Measurements from ENCODE around the gene FAM20B.
"Not testable (repeated sequence)": the region's sequence is repeated elsewhere in the genome, so short reads cannot be mapped to it uniquely, and the experiment has no call there.

FAM20B gene

DNA sequence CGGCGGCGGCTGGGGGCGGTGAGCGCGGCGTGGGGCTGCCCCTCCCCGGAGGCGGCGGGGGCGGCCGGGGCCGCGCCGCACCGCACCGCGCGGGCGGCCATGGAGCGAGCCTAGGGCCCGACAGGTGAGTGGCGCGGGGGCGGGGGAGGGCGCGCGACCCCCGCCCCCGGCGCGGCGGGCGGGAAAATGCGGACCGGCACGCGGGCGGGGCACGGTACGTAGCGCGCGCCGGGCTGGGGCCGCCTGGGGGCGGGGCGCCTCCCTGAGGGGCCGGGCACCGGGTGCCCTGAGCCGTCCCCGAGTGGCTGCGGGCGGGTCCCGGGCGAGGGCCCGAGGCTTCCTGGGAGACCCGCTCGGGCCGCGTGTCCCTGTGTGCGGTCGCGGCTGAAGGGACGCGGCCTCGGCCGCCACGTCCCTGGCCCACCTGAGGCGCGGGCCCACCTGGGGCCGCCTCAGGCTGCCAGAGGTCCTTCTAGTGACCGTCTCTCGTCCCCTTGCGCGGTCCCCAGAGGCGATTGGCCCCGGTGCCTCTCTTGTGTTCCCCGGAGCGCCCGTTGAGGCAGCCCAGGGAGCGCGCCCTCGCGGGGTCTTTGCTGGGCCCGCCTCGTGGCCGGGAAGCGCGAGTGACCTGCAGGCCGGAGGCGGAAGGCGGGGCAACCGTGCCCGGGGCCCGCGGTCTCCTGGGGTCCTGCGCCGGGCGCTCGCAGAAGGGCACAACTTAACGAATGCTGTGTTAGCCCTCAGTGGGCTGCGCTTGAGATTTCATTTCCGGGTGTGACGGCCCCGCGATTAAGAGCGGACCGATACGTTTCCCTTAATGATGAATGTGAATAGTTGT lies 500 bp downstream of the FAM20B start:
- DNase-seq: peak; percentile 75

DNA sequence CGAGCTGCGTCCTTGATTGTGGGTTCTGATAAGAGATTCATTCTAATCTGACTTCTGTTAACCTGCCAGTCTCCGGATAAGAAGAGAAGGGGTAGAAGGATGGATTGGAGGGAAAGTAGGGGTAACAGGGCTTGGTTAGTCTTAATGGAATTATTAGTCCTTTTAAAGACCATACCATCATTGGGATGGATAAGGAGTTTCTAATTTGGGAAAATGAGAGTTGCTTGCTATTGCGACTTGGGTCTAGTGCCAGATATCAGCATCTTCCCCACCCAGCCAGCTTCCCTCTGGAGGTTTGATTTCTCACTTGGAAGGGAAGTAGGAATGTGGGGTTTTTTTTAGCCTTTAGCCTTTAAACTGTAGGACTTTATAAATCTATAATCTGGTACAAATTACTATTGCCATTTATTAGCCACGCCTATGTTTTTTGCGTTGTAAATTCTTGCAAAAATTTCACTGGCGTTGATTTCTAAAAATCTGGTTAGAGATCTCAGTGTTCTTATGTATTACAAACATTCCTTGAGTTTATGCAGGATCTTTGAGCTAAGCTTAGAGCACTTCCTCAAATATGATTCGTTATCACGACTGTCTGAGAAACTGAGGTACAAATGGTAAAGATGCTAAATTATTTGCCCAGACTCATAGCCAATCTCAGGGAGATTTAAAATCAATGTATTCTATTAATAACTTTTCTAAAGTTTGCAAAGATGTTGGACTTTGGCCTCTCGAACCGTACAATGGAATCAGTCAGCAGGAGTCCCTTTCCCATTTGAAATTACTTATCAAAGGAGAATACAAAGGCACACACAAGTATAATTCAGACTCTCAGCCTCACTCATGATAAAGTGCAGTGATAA lies 1.3 kb downstream of the FAM20B start:
- DNase-seq: no peak

DNA sequence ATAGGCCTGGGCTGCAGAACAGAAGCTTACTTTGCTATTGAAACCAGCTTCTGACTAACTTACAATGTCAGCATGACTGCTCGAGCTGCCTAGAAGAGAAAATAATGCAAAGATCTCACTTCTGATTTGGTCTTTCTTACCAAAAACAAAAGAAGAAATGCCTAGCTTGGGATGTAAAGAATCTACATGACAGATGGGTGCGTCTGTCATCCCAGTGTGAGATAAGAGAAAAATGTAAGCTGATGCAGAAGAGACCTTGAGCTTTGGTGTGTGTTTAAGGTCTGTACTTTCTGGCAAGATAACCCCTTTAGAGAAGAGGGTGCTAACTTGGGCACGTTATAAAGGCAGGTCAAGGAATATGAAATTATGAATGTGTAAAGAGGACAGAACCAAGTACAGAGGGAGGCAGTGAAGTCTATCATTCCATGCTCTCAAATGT lies 3.6 kb downstream of the FAM20B start:
- DNase-seq: no peak

DNA sequence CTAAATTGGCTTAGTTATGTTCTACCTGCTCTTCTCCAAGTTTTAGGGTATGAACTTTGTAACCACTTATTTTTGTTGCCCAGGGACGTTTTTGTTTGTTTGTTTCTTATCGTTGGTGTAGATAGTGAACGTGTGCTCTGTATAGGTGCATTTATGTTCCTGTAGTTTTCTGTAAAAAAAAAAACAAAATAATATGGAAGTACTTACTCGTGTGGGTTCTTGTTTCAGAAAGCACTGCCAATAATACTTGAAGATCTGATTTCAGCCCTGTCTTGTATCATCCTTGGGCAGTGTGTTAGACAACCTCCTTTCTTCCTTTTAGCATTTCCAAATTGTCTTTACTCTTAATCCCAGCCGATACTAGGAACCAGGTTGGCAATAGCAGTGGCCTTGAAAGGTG lies 4.4 kb downstream of the FAM20B start:
- no peak for DNase-seq

DNA sequence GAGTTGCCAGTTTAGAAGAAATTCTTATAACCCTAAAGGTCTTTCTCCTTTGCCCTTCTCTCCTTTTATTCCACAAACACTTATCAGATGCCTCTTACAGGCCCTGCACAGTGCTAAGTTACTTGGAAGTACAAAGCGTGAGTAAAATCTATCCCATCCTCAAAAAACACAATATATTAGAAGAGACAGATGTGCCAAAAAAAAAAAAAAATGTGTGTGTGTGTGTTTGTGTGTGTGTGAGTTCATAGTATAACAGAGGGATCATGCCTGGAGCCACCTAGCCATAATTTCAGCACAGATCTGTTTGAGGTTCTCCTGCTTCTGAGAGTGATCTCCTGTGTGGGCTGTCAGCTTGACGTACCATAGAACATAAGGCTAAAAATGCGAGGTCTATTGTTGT lies 5.0 kb downstream of the FAM20B start:
- DNase-seq: no peak

DNA sequence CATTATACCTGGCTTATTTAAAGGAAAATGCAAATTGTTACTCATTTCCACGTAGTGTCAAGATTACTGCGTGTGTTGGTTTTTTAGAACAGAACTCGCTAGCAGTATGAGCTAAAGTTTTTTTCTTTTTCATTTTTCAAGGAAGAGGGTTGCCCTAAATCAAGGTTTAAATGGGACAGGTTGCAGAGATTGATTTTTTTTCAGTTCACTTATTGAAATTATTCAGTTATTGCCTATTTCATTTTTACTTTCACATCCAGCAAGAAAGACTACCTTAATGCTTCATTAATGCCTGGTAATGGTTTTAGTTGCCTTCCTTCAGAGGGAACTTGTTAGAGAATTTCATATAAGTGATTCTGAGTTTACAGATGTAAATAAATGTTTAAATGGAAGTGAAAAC lies 5.6 kb downstream of the FAM20B start:
- no peak for DNase-seq

DNA sequence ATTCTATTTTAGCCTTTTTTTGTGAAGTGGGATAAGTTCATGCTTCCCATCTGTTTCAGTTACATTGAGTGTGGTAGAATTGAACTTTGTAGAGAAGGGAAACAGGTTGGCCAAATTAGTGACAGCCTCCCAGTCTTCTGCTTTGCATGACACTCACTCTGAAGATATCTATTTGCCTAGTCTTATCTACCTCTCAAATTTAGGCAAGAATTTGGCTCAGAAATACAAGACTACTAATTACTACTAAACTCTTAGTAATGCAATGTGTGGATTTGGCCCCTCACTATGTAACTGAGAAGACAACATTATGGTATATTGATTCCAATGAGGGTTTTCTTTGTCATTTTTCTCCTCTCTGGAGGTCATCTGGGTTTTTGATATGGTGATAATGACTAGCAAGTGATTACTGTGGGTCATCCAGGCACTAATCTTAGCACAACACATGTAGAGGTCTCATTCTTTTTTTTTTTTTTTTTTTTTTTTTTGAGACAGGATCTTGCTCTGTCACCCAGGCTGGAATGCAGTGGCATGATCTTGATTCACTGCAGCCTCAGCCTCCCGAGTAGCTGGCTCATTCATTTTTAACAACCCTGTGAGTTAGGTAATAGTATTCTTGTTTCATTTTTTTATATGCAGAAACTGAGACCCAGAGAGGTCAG lies 6.3 kb downstream of the FAM20B start:
- DNase-seq: no peak

DNA sequence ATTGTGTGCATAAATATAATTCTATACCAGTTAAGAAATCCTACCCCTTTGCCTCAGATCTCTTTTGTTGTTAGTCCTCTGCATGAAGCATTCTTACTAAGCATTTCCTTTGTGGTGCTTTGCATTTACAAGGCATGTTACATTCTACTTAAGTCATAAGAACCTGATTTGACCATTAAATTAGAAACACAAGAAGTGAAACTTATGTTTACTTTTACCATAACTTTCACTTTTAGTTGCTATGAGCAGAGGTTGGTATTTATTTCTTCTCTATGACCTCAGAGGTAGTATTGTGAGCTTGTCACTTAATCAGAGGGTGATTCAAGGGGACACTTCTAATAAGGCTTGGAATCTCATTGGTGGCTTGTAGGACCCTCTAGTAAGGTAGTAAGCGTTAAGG lies 9.0 kb downstream of the FAM20B start:
- no peak for DNase-seq

DNA sequence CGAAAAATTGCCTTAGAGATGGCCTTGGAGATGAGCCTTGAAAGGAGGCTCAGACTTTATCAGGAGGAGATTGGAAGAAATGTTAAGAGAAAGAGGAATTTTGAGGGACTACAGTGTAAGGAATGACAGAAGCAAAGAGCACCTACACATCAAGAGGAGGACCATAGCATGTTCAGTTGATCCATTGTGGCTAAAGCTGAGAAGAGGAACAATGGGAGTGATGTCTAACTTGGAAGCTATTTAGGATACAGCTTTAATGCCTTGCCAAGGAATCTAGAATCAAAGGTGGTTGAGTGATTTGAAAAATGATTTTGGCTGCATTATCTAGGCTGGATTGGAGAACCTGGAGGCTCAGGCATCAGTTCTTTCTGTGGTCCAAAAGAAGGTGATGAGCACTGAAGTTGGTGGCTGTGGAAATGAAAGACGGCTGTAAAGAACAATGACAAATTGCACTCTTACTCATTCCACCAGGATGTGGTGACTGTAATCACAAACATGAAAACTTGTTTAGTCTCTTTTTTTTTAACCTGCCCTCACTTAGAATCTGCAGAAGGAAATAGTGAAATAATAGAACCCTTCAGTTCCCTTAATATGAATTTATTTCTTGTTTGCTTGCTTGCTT lies 11.3 kb downstream of the FAM20B start:
- peak; percentile 14 for DNase-seq

DNA sequence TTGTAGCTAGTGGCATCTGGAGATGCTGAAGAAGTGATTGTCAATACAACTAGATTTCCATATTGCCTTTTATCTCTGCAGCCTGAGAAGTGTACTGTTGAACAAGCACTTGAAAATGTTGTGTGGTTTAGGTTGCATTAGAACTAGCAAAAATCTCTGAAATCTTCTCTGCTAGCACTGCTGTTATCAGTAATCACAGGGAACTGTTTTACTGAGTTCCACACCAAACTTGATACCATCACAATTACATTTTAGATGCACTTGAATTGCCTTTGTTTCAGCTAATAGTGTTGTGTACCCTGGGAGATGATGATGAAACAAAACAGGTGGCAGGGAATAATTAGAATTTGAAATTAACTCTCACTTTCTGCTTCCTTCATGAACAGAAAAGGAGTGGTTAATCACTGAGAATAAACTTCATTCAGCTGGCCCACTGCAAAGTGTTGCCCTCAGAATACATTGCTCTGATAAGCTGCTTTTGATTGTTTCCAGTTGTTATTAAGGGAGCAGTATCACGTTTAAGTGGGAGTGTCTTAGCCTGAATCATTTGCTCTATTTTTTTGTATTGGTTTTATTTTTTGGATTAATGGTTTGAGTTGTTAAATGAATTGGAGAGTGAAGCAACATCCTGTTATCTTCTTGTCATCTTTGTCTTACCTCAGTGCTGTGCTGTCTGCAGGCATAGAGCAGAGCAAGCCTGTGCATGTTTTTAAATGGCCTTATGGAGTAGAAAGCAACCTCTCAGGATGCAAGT lies 13.0 kb downstream of the FAM20B start:
- no peak for DNase-seq

DNA sequence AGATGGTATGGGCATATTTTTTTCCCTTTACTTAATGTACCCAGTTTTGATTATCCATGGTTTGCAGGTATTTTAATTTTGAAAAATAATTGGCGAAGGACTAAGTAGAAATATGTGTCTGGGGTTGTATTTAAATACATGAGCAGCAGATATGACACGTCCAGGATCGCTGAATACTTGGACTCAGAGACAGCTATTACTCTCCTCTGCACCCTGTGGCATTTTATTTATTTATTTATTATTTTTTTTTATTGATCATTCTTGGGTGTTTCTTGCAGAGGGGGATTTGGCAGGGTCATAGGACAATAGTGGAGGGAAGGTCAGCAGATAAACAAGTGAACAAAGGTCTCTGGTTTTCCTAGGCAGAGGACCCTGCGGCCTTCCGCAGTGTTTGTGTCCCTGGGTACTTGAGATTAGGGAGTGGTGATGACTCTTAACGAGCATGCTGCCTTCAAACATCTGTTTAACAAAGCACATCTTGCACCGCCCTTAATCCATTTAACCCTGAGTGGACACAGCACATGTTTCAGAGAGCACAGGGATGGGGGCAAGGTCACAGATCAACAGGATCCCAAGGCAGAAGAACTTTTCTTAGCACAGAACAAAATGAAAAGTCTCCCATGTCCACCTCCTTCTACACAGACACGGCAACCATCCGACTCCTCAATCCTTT lies 13.9 kb downstream of the FAM20B start:
- not testable (repeated sequence) for DNase-seq

DNA sequence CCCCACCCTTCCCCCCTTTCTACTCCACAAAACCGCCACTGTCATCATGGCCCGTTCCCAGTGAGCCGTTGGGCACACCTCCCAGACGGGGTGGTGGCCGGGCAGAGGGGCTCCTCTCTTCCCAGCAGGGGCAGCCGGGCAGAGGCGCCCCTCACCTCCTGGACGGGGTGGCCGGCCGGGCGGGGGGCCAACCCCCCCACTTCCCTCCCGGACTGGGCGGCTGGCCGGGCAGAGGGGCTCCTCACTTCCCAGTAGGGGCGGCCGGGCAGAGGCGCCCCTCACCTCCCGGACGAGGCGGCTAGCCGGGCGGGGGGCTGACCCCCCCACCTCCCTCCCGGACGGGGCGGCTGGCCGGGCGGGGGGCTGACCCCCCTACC lies 14.5 kb downstream of the FAM20B start:
- not testable (repeated sequence) for DNase-seq

DNA sequence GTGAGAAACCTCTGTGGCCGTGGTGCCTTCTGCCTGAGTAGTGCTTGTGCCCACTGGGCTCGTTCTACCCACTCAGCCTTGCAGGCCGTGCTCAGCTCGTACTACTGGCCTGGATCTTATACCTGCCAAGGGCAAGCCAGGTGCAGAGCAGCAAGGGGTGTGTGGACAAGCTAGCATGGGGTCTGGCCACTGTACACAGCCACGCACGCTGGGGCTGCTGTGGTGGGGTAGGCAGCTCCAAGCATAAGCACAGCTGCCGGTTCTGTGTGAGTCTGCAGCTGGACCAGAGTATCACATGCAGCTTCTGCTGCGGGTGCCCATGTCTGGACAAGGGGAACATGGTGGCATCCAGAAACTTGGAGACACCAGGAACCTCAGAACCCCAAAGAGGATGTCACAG lies 16.4 kb downstream of the FAM20B start:
- no peak for DNase-seq

DNA sequence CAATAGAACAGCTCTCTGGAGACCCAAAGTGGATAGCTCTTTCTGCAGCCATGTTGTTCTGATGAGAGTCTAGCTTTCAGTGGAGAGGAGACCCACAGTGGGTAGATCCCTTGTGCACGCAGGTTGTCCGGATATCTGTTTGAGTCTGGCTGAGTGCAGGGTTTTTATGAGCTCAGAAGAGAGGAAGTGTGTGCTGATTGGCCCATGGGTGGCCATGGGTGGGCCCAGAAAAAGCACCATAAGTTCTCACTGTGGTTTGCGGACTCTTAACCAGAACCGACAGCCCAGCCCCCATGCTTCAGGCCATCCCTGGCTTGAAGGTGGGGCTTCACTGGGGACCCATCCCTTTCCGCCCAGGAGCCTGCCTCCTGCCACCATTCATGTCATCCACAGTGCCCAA lies 17.0 kb downstream of the FAM20B start:
- no peak for DNase-seq

DNA sequence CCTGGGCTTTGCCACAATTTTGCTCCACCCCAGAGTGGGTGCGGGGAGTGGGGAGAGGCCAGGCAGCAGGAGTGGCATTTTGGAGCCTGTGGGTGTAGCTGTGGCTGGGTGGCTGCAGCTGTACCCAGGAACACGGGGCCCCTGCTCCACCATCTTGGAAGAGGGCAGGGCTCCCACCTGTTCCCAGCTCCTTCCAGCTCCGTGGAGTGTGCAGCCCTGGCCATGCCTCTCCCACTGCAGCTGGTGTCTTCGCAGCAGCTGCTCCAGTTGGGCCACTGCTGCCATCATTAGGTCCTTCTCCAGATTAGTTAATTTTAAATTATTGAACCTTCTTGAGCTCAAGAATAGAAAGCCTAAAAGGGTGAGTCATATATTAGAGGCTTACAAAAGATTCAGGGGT lies 17.6 kb downstream of the FAM20B start:
- no peak for DNase-seq

DNA sequence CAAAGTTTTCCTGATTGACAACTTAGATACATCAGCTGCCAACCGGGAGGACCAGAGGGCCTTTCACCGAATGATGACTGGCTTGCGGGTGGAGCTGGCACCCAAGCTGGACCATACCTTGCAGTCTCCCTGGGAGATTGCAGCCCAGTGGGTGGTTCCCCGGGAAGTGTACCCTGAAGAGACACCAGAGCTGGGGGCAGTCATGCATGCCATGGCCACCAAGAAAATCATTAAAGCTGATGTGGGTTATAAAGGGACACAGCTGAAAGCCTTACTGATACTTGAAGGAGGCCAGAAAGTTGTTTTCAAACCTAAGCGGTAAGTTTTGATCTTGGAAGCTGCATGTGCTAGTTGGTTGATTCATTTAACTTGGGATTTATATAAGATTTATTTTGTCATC lies 18.2 kb downstream of the FAM20B start:
- no peak for DNase-seq

DNA sequence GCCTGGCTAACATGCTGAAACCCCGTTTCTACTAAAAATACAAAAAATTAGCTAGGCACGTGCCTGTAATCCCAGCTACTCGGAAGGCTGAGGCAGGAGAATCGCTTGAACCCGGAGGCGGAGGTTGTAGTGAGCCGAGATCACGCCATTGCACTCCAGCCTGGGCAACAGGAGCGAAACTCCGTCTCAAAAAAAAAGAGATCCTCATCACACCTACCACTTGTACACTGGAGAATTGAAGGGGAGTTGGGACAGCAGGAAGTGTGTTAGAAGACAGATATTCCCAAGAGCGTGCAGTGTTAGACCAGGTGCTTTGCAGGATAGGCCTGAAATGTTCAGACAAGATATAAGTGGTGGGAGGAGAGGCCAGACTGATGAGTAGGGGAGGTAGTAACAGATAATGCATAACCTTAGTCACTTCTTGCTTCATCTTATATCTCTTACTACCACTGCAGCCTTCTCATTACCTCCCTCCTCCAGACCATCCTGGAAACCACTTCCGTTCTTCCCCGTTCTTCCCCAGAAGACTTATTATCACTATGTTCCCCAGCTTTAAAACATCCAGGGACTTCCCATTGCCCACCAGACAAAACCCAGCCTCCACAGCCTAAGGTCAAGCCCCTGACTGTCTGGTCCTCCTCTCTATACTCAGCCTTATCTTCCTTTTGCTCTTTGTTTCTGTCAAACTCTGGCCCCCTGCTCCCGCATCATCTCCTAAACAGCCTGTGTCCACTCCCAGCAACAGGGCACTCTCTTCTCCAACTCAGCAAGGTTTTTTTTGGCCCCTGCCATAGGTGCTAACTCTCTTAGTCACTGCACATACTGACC lies 21.3 kb downstream of the FAM20B start:
- no peak for DNase-seq

DNA sequence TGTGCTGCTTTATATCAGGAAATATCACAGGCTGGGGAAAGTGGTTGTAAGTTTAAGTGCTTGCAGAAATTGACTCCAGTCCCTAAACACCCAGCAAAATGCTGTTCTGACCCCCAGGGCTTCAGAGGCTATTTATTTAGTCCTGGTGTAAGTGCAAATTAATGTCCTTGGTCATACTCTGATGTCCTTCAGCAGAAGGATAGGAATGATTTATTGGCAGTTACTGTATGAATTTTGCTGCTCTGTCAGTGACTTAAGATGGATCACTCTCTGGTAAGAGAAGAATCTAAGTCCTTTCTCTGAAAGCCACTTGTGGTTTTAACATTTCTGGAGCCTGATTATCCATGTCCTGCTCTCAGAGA lies 21.9 kb downstream of the FAM20B start:
- no peak for DNase-seq

DNA sequence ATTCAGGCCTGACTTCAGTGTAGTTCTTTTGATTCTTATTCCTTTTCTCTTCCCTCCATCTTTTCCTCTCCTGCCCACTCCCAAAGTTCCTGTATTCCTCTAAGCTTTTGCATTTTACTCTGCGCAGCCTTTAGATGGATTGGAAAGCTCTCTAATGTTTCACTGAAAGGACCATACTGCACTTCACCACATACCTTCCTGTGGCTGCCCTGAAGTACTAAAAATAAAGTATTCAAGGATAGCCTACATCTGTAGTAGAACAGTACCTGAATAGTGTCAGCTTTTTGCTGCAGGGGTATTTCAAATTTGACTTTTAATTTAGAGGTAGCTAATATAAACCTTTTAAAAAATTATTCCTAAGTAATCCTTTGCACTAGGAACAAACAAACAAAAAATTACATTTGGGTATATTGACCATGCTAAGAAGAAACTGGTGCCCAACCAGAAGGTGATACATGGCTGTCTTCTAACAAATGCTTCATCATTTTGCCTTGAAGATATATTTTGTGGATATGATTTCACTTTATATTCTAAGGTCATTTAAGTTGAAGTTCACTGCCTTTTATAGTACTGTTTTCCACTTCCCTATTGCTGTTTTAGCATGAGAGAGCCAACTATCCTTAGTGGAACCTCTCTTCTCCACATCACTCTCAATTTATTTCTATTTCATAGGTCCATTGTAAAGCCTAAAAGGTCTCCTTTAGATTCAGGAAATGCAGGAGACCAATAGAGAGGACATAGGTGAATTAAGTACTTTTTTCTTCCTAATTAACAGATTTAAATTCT lies 22.8 kb downstream of the FAM20B start:
- no peak for DNase-seq

DNA sequence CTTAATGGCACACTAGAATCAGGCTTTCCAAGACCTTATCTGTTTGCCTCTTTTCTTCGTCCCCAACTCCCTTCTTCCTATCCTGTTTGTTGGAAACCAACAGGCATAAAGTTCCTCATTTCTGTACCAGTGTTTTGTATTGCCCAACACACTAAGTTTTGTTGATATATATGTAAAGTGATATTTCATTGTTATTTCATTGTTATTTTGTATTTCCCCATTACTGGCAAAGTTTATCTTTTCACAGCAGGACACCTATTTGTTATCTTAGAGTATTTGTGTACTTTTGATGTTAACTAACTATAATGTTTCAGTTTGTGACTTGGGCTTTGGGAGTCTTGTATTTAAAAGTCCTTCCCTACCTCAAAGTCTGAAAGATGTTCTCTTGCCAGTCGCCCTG lies 27.1 kb downstream of the FAM20B start:
- DNase-seq: no peak
